ENCODE results near the gene ASIC4.

The ASIC4 gene

DNA sequence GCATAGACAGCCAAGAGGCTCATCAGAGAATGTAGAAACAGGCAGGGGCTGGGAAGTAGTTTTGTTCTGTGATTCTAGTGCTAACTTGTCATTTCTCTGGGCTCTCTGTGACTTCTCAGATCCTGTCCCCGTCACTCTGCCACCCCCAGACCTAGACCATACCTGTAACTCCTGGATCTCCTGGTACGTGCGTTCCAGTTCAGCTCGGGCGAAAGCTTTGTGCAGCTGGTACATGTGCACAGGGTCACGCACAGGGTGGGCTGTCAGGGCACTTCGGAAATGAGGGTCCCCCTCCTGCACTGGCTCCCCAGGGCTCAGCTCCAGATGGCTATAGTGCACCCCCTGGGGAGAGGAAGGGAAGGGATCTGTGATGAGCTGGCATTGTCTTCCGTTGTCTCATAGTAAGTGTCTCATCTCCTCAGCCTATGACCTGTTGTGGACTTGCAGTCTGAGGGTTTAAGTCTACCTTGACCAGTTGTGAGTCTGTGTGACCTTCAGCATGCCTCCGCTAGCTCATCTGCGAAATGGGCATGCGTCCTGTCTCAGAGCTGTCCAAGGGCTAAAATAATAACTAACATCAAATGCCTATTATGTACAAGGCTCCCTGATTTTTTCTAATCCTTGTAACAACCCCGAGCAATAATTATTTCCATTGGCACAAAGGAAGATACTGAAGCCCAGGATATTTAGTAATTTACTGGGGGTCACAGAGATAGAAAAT, 26.7 kb downstream of the ASIC4 start:
- TF ChIP-seq, protein P1, sequence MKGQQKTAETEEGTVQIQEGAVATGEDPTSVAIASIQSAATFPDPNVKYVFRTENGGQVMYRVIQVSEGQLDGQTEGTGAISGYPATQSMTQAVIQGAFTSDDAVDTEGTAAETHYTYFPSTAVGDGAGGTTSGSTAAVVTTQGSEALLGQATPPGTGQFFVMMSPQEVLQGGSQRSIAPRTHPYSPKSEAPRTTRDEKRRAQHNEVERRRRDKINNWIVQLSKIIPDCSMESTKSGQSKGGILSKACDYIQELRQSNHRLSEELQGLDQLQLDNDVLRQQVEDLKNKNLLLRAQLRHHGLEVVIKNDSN (IDR thresholded peaks at IDR 0.05) = no peak
- TF ChIP-seq FOXM1 (IDR thresholded peaks at IDR 0.05; ENCODE audit: borderline replicate concordance, low read depth) (no peak), NFIC (IDR thresholded peaks at IDR 0.05) (no peak), TEAD4 (IDR thresholded peaks at IDR 0.05) (no peak), TAF1 (IDR thresholded peaks at IDR 0.05; ENCODE audit: low read depth) (no peak), EP300 (IDR thresholded peaks at IDR 0.05; ENCODE audit: borderline replicate concordance) (no peak), EGR1 (IDR thresholded peaks at IDR 0.05) (no peak), CEBPB (IDR thresholded peaks at IDR 0.05) (no peak), YY1 (IDR thresholded peaks at IDR 0.05; ENCODE audit: low read depth) (no peak), ZBTB7A (IDR thresholded peaks at IDR 0.05; ENCODE audit: low read depth) (no peak), CREB1 (IDR thresholded peaks at IDR 0.05; ENCODE audit: low read depth) (no peak), TCF12 (IDR thresholded peaks at IDR 0.05; ENCODE audit: low read depth) (no peak)
- TF ChIP-seq, protein P2, sequence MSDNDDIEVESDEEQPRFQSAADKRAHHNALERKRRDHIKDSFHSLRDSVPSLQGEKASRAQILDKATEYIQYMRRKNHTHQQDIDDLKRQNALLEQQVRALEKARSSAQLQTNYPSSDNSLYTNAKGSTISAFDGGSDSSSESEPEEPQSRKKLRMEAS (IDR thresholded peaks at IDR 0.05) = no peak

DNA sequence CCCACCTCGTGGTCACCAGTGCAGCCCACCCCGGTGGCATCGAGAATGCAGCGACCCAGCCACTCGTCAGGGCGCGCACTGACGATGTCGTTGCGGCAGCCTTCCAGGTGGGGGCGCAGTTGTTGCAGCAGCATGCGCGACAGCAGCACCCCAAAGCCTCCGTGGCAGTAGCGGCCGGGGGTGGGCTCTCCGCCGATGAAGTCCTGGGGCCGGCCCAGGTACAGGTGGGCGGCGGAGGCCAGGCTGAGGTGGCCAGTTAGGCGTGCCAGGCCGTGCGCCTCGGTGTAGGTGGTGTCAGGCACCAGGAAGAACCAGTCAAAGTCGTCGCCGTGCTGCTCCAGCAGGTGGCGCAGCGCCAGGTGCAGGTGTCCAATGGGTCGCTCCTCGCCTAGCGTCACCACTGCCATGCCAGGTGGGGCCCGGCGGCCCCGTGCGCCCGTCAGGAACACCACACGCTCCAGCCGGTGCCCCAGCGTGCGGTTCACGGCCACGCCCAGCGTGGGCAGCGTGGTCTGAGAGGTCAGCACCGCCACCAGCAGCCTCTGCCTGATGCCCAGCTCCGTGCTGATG, 27.4 kb downstream of the ASIC4 start:
- TF ChIP-seq, protein P1 (IDR thresholded peaks at IDR 0.05) = 0 out of 2 replicates have a peak, but pooled peaks have one; percentile 36
- TF ChIP-seq TCF12 (IDR thresholded peaks at IDR 0.05; ENCODE audit: low read depth) = peak; percentile 77
- TF ChIP-seq CEBPB (IDR thresholded peaks at IDR 0.05) = no peak
- TF ChIP-seq ZBTB7A (IDR thresholded peaks at IDR 0.05; ENCODE audit: low read depth) = 0 out of 2 replicates have a peak, but pooled peaks have one; percentile 60
- TF ChIP-seq, protein P3, sequence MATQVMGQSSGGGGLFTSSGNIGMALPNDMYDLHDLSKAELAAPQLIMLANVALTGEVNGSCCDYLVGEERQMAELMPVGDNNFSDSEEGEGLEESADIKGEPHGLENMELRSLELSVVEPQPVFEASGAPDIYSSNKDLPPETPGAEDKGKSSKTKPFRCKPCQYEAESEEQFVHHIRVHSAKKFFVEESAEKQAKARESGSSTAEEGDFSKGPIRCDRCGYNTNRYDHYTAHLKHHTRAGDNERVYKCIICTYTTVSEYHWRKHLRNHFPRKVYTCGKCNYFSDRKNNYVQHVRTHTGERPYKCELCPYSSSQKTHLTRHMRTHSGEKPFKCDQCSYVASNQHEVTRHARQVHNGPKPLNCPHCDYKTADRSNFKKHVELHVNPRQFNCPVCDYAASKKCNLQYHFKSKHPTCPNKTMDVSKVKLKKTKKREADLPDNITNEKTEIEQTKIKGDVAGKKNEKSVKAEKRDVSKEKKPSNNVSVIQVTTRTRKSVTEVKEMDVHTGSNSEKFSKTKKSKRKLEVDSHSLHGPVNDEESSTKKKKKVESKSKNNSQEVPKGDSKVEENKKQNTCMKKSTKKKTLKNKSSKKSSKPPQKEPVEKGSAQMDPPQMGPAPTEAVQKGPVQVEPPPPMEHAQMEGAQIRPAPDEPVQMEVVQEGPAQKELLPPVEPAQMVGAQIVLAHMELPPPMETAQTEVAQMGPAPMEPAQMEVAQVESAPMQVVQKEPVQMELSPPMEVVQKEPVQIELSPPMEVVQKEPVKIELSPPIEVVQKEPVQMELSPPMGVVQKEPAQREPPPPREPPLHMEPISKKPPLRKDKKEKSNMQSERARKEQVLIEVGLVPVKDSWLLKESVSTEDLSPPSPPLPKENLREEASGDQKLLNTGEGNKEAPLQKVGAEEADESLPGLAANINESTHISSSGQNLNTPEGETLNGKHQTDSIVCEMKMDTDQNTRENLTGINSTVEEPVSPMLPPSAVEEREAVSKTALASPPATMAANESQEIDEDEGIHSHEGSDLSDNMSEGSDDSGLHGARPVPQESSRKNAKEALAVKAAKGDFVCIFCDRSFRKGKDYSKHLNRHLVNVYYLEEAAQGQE (IDR thresholded peaks at IDR 0.05; ENCODE audit: low read depth) = no peak
- peak; percentile 51; the same call in 1 of the 2 replicates for TF ChIP-seq EGR1 (IDR thresholded peaks at IDR 0.05)
- peak; percentile 69 for TF ChIP-seq YY1 (IDR thresholded peaks at IDR 0.05; ENCODE audit: low read depth)
- 0 out of 2 replicates have a peak, but pooled peaks have one; percentile 12 for TF ChIP-seq TEAD4 (IDR thresholded peaks at IDR 0.05)
- peak; percentile 51 for TF ChIP-seq RAD21 (IDR thresholded peaks at IDR 0.05; ENCODE audit: low read depth)
- TF ChIP-seq CREB1 (IDR thresholded peaks at IDR 0.05; ENCODE audit: low read depth) = peak; percentile 38; the same call in 1 of the 2 replicates
- peak; percentile 54; the same call in 1 of the 2 replicates for TF ChIP-seq NFIC (IDR thresholded peaks at IDR 0.05)
- TF ChIP-seq, protein P2 (IDR thresholded peaks at IDR 0.05) = peak; percentile 84
- TF ChIP-seq TAF1 (IDR thresholded peaks at IDR 0.05; ENCODE audit: low read depth) = no peak

DNA sequence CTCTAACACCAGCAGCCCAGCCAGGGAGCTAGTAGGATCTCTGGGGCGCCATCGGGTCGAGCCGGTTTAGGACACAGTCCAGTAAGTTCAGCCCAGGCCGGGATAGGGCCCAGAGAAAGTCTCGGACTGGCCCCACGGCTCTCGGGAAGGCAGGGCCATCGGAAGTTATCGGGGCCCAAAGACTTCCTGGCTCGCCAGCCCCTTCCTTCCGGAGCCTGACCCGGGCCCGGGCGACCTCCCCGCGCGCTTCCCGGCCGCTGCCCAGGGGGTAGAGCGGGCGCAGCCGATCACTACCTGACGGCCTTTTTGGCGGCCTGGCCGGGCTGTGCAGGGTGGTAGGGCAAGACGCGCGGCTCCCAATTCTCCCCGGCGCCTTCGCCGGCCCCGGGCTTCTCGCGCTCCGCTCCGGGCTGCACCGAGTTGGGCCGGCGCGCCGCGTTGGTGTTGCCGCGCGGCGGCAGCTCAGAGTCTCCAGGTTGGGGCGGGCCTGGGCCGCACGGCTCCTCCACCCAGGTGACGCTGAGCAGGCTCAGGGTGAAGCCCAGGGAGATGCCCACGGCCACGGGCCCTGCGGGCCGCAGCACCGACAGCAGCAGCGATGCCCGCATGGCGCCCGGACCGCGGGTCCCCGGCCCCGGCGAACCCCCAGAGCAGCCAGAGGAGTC, 28.8 kb downstream of the ASIC4 start:
- TF ChIP-seq CEBPB (IDR thresholded peaks at IDR 0.05) (no peak), TEAD4 (IDR thresholded peaks at IDR 0.05) (no peak), ZBTB7A (IDR thresholded peaks at IDR 0.05; ENCODE audit: low read depth) (no peak; the same call in 1 of the 2 replicates), EP300 (IDR thresholded peaks at IDR 0.05; ENCODE audit: borderline replicate concordance) (no peak), TAF1 (IDR thresholded peaks at IDR 0.05; ENCODE audit: low read depth) (peak; percentile 30), TCF12 (IDR thresholded peaks at IDR 0.05; ENCODE audit: low read depth) (0 out of 2 replicates have a peak, but pooled peaks have one; percentile 15), NFIC (IDR thresholded peaks at IDR 0.05) (no peak)
- TF ChIP-seq, protein P3 (IDR thresholded peaks at IDR 0.05; ENCODE audit: low read depth) = peak; percentile 70
- TF ChIP-seq, protein P2 (IDR thresholded peaks at IDR 0.05) = no peak; the same call in 1 of the 2 replicates

DNA sequence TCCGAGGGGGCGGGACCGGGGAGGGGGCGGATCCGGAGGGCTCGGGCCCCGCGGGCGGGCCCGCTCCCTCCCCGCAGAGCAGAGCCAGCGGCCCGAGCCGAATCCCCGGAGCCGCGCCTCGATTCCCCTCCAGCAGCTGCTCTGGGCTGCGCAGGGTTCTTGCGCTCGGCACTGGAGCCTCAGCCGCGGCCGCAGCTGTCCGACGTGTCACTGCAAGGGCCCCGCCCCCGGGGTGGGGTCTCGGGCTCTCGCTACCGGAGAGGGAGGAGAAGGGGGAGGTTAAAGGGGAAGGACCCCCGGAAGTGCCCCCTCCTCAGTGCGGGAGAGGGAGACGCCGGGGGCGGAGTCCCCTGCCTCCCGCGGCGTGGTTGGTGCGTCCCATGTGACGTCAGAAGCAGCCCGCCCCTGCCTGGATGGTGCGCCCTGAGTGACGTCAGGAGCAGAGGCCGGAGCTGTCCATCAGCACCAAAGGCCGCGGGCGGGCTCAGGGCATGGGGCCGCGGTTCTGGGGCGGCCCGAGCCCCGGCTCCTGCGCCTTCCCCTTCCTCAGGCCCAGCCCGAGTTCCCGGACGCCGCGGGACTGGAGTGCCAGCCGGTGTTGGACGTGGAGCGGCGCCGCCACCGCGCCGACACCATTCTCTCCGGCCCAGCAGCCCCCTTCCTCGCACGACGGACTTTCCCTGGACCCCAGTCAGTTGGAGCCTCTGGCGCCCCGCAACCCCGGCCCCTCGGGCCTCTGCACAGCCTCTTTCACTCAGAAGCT, 29.5 kb downstream of the ASIC4 start, which contains the start of the genes CHPF and TMEM198:
CHPF (minus strand) TSS at position 214 of the 763 bp plus-strand sequence. CDS start 271 bp downstream, outside the sequence.
TMEM198 (plus strand) TSS at position 433 of the 763 bp plus-strand sequence. CDS start 700 bp downstream, outside the sequence.
- TF ChIP-seq, protein P1 (IDR thresholded peaks at IDR 0.05) = 0 out of 2 replicates have a peak, but pooled peaks have one; percentile 19
- TF ChIP-seq ZBTB7A (IDR thresholded peaks at IDR 0.05; ENCODE audit: low read depth) (peak; percentile 100), CREB1 (IDR thresholded peaks at IDR 0.05; ENCODE audit: low read depth) (peak; percentile 95), EP300 (IDR thresholded peaks at IDR 0.05; ENCODE audit: borderline replicate concordance) (no peak), NFIC (IDR thresholded peaks at IDR 0.05) (no peak), FOXM1 (IDR thresholded peaks at IDR 0.05; ENCODE audit: borderline replicate concordance, low read depth) (no peak), TAF1 (IDR thresholded peaks at IDR 0.05; ENCODE audit: low read depth) (peak; percentile 84)
- TF ChIP-seq, protein P2 (IDR thresholded peaks at IDR 0.05) = peak; percentile 28; the same call in 1 of the 2 replicates
- TF ChIP-seq, protein P3 (IDR thresholded peaks at IDR 0.05; ENCODE audit: low read depth) = peak; percentile 94
